K562 (cell line): ENCODE results near the gene DCUN1D4.

Source experiments
- ARHGAP35 ChIP-seq: fragments of 450-650 bp; IDR thresholded peaks from 2 replicates; pipeline ENCODE4 v1.6.1; 2018; ENCODE audit not compliant: partially characterized antibody
- TCF7 ChIP-seq: sonication (generic); IDR thresholded peaks from 2 replicates; pipeline ENCODE4 v1.6.1; 2016; ENCODE audit warnings: antibody characterized with exemption, borderline replicate concordance
- TF ChIP-seq, protein P1 (sequence below), 3 experiments: IDR thresholded peaks in 2 of 3; conservative IDR thresholded peaks in 1 of 3; 2 replicates each; pipeline ENCODE4 v1.5.1; 2011 to 2012; ENCODE audit warnings: low read length in 3 of 3, mild to moderate bottlenecking in 3 of 3, control low read depth in 2 of 3, improper control_type of control experiment in 1 of 3, inconsistent platforms in 1 of 3, low read depth in 1 of 3, mixed read lengths in 1 of 3, moderate library complexity in 1 of 3; ENCODE audit not compliant: insufficient read depth in 2 of 3

DNA sequence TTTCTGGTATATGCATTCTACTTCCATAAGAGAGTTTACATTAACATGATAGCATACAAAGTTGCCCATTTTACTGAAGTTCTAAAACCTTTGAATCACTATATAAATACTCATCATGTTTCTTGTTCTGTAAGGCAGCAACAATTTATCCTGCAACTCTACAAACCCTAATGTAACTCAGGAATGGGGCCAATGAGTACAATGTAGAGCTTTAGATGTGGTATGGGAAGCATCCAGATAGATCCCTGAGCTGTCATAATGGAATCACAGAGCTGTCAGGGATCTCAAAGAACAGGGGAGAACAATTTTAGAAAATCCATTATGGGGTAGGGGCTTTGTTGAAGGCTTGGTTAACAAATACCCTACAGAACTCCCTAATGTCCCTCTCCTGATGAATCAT lies 88.5 kb downstream of the DCUN1D4 start:
- TF ChIP-seq, protein P1, sequence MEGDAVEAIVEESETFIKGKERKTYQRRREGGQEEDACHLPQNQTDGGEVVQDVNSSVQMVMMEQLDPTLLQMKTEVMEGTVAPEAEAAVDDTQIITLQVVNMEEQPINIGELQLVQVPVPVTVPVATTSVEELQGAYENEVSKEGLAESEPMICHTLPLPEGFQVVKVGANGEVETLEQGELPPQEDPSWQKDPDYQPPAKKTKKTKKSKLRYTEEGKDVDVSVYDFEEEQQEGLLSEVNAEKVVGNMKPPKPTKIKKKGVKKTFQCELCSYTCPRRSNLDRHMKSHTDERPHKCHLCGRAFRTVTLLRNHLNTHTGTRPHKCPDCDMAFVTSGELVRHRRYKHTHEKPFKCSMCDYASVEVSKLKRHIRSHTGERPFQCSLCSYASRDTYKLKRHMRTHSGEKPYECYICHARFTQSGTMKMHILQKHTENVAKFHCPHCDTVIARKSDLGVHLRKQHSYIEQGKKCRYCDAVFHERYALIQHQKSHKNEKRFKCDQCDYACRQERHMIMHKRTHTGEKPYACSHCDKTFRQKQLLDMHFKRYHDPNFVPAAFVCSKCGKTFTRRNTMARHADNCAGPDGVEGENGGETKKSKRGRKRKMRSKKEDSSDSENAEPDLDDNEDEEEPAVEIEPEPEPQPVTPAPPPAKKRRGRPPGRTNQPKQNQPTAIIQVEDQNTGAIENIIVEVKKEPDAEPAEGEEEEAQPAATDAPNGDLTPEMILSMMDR (IDR thresholded peaks at IDR 0.05 in 2 of 3, conservative IDR thresholded peaks at IDR 0.05 in 1 of 3; ENCODE audit: insufficient read depth in 2 of 3, low read depth in 1 of 3, low read length in 3 of 3), result no peak
- TF ChIP-seq TCF7 (no peak), ARHGAP35 (no peak)
